Panc1 (cell line): Measurements from ENCODE around the gene TJP1. TPM values are rescaled to one million over a fixed set of nuclear protein-coding genes. Genes with fewer than 3 reads are reported as not detected.

Experiments
- ATAC-seq: fragments of 200-7000 bp; cut with Tn5 transposase; 2 replicates; pipeline ENCODE4 v1.9.1; 2020; ENCODE audit warnings: mild to moderate bottlenecking, moderate library complexity
- BruUV-seq: library from RNA; stranded (reverse); fragments of 400-500 nt; replicated peaks from 2 replicates; lab custom pipeline; 2021; lab: Mats Ljungman, UMichigan
- CTCF ChIA-PET: fragments of 300-600 bp; sonication (Branson Sonifier 250); formaldehyde crosslinking; loops from one replicate; lab custom pipeline; 2022; ENCODE audit warnings: antibody characterized with exemption; lab: Charles Lee
- POLR2A ChIA-PET: fragments of 300-600 bp; sonication (Branson Sonifier 250); formaldehyde crosslinking; loops from one replicate; lab custom pipeline; 2022; ENCODE audit warnings: antibody characterized with exemption; lab: Charles Lee
- DNase-seq: peaks from one replicate; pipeline ENCODE4 v3.0.0-alpha.2; 2010; ENCODE audit warnings: low read depth, low spot score
- H3K27ac ChIP-seq: 2 replicates; pipeline ENCODE4 v1.5.1; 2011; ENCODE audit warnings: mild to moderate bottlenecking, low read length, inconsistent platforms
- H3K27me3 ChIP-seq: fragments of 200-500 bp; sonication (Bioruptor generic); 2 replicates; pipeline ENCODE4 v1.6.0; 2014; ENCODE audit warnings: low read length, inconsistent platforms; ENCODE audit not compliant: control insufficient read depth, insufficient read depth
- H3K36me3 ChIP-seq: fragments of 200-500 bp; sonication (Bioruptor generic); 2 replicates; pipeline ENCODE4 v1.5.1; 2014; ENCODE audit warnings: inconsistent platforms, mild to moderate bottlenecking, low read length, moderate library complexity; ENCODE audit not compliant: control insufficient read depth, insufficient read depth
- H3K4me1 ChIP-seq: 2 replicates; pipeline ENCODE4 v1.5.1; 2011; ENCODE audit warnings: inconsistent platforms, mild to moderate bottlenecking, low read length, moderate library complexity; ENCODE audit not compliant: control insufficient read depth, insufficient read depth
- H3K4me3 ChIP-seq, 2 experiments: 2 replicates each; pipeline ENCODE4 v1.5.1; 2011 to 2012; ENCODE audit warnings: low read depth in 2 of 2, low read length in 2 of 2, mild to moderate bottlenecking in 2 of 2, inconsistent platforms in 1 of 2, moderate library complexity in 1 of 2
- H3K9me3 ChIP-seq: fragments of 200-500 bp; sonication (Bioruptor generic); 2 replicates; pipeline ENCODE4 v1.5.1; 2014; ENCODE audit warnings: low read depth, mild to moderate bottlenecking, inconsistent platforms, low read length, moderate library complexity; ENCODE audit not compliant: control insufficient read depth, insufficient read depth
- CTCF ChIP-seq: fragments of 450-650 bp; IDR thresholded peaks from 2 replicates; pipeline ENCODE4 v1.5.1; 2017; ENCODE audit warnings: mild to moderate bottlenecking
- POLR2AphosphoS5 ChIP-seq: IDR thresholded peaks from 2 replicates; pipeline ENCODE4 v1.6.1; 2012; ENCODE audit warnings: mild to moderate bottlenecking, low read depth, low read length, moderate library complexity
- REST ChIP-seq, 2 experiments: IDR thresholded peaks; 2 replicates each; pipeline ENCODE4 v1.6.1; 2011 to 2012; ENCODE audit warnings: low read depth in 2 of 2, control low read depth in 1 of 2, low read length in 1 of 2, mild to moderate bottlenecking in 1 of 2, moderate library complexity in 1 of 2; ENCODE audit not compliant: insufficient read depth in 1 of 2
- SIN3A ChIP-seq: IDR thresholded peaks from 2 replicates; pipeline ENCODE4 v1.6.1; 2012; ENCODE audit warnings: low read depth, mild to moderate bottlenecking, low read length, moderate library complexity, borderline replicate concordance; ENCODE audit not compliant: insufficient read depth
- TCF7L2 ChIP-seq: IDR thresholded peaks from 2 replicates; pipeline ENCODE4 v1.6.1; 2011; ENCODE audit warnings: mild to moderate bottlenecking, low read depth, low read length, inconsistent platforms
- in situ Hi-C: cut with HindIII; loops from 2 replicates; pipeline ENCODE4 v1.10.0; 2016; ENCODE audit warnings: low sequenced_read_pairs, low pct_unique_long_range_greater_than_20kb
- intact Hi-C: fragments of 100-400 bp; cut with micrococcal nuclease; formaldehyde crosslinking; loops from one replicate; pipeline ENCODE4 v1.10.0; 2022; ENCODE audit not compliant: unreplicated experiment
- total RNA-seq: library from RNA; stranded (reverse); gene quantifications from one replicate; pipeline ENCODE4 v1.2.1, GENCODE V29; 2021; ENCODE audit not compliant: unreplicated experiment

TJP1 gene
- total RNA-seq, 1 experiment from 2014 or later, result 79.1 TPM

DNA sequence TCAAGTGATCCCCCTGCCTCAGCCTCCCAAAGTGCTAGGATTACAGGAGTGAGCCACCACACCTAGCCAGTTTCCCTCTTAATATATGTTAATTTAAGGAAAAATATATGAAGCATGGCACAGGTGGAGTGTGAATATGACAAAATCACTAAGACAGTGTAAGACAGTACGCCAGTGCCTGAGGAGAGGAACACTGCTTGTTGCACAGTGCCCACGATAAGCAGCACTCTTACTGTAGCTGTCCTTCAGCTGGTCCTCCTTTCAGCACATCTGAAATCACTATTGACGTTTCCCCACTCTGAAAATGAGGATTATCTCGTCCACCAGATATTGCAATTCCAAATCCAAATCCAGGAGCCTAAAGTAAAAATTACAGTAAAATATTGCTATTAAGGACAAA is 49.3 kb downstream of the TJP1 start:
- Histone ChIP-seq H3K9me3 (no peaks in the 10 kb centered on the region), H3K36me3 (no peaks in the 10 kb centered on the region; the same call in 1 of the 2 replicates), H3K27ac (no peak overlapping the region), H3K4me1 (no peaks in the 10 kb centered on the region; the same call in 1 of the 2 replicates), H3K4me3 (no peak overlapping the region), H3K27me3 (no peaks in the 10 kb centered on the region)
- intact Hi-C loops (no loop called here), in situ Hi-C loops (no loop called here)
- no peak for TF ChIP-seq SIN3A
- no peak for TF ChIP-seq CTCF
- no peak for TF ChIP-seq TCF7L2
- no peak for TF ChIP-seq POLR2AphosphoS5
- POLR2A ChIA-PET, result no interaction called here
- CTCF ChIA-PET, result no interaction called here
- BruUV-seq, result no TSS peak
- ATAC-seq (no peak), DNase-seq (no peak)

- ATAC-seq (no peak), DNase-seq (peak; percentile 10)
- Histone ChIP-seq H3K9me3 (no peaks in the 10 kb centered on the region), H3K27ac (no peak overlapping the region), H3K4me1 (no peaks in the 10 kb centered on the region), H3K27me3 (no peaks in the 10 kb centered on the region), H3K36me3 (peaks cover 2% of the 10 kb centered on the region; the same call in 1 of the 2 replicates), H3K4me3 (no peak overlapping the region)
- TF ChIP-seq REST (IDR thresholded peaks at IDR 0.05; ENCODE audit: insufficient read depth in 1 of 2, low read depth in 2 of 2, low read length in 1 of 2), result no peak
- no peak for TF ChIP-seq SIN3A
- no peak for TF ChIP-seq POLR2AphosphoS5
- TF ChIP-seq TCF7L2, result no peak
- no peak for TF ChIP-seq CTCF
- BruUV-seq, result no TSS peak
- intact Hi-C loops, result no loop called here
- in situ Hi-C loops, result no loop called here
- ChIA-PET POLR2A (no interaction called here), CTCF (no interaction called here)
Measured at GRCh38 chr15:29770796-29771195, 51.5 kb downstream of the TJP1 start.
